ENCODE data around the gene PCDHGB2. TPM values are rescaled to one million over a fixed set of nuclear protein-coding genes. Genes with fewer than 3 reads are reported as not detected.
A peak's percentile ranks its signal among the peaks of the same experiment; 100 is the strongest.
"Not testable (repeated sequence)": the region's sequence is repeated elsewhere in the genome, so short reads cannot be mapped to it uniquely, and the experiment has no call there.

The PCDHGB2 gene
- total RNA-seq, 1 experiment from 2014 or later = 9.8 TPM

DNA sequence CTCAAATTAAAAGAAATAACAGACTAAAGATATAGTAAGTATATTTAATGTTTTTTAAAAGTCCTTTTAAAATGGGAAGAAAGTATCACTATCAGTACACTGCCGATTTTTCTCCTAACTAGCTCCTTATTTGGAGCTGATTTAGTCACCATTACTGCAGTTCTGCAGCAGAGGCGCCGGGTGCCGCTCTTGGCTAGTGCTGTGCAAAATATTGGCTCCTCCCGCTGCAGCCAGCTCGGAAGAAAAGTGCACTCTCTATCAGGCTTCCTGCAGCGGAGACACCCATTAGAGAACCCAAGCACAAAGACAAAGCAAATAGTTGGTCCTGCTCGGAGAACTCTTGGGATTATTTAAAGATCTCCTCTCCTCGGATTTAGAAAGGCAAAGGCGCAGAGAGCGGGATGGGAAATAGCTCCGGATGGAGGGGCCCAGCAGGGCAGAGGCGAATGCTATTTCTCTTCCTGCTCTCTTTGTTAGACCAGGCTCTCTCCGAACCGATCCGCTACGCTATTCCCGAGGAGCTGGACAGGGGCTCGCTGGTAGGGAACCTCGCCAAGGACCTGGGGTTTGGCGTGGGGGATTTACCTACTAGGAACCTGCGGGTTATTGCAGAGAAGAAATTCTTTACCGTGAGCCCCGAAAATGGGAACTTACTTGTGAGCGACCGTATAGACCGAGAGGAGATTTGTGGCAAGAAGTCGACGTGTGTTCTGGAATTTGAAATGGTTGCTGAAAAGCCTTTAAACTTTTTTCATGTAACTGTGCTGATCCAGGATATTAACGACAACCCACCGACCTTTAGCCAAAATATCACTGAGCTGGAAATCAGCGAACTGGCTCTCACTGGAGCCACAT lies 10.4 kb downstream of the PCDHGB2 start, which contains the start of gene PCDHGB3:
TSS of gene PCDHGB3 (plus strand) at position 249 of the 855 bp plus-strand sequence. CDS start at position 402, 153 bp downstream.
- Histone ChIP-seq H3K9ac (ENCODE audit: low read length) (peak within 1 kb of the TSS; percentile 72), H3K9me3 (ENCODE audit: low read length) (peaks cover 47% of the 10 kb centered on the region), H3K4me3 (ENCODE audit: low read length) (peak within 1 kb of the TSS; percentile 62), H3K79me2 (ENCODE audit: low read length) (peaks cover 51% of the 10 kb centered on the region), H3K4me2 (ENCODE audit: low read depth, low read length, poor library complexity, severe bottlenecking) (peak within 1 kb of the TSS; percentile 78), H3K4me1 (ENCODE audit: low read length) (peaks cover 26% of the 10 kb centered on the region), H3K27ac (ENCODE audit: low read length) (peak within 1 kb of the TSS; percentile 81), H3K36me3 (ENCODE audit: insufficient read depth, low read length) (peaks cover 47% of the 10 kb centered on the region), H3K9me2 (replicated peaks; ENCODE audit: insufficient read depth, low read length) (no peaks in the 10 kb centered on the region), H2AFZ (ENCODE audit: low read length) (peak within 1 kb of the TSS; percentile 31), H4K20me1 (ENCODE audit: insufficient read depth, low read depth, low read length) (no peaks in the 10 kb centered on the region), H3K27me3 (ENCODE audit: low read length) (no peaks in the 10 kb centered on the region)
- peak; percentile 95 for DNase-seq

DNA sequence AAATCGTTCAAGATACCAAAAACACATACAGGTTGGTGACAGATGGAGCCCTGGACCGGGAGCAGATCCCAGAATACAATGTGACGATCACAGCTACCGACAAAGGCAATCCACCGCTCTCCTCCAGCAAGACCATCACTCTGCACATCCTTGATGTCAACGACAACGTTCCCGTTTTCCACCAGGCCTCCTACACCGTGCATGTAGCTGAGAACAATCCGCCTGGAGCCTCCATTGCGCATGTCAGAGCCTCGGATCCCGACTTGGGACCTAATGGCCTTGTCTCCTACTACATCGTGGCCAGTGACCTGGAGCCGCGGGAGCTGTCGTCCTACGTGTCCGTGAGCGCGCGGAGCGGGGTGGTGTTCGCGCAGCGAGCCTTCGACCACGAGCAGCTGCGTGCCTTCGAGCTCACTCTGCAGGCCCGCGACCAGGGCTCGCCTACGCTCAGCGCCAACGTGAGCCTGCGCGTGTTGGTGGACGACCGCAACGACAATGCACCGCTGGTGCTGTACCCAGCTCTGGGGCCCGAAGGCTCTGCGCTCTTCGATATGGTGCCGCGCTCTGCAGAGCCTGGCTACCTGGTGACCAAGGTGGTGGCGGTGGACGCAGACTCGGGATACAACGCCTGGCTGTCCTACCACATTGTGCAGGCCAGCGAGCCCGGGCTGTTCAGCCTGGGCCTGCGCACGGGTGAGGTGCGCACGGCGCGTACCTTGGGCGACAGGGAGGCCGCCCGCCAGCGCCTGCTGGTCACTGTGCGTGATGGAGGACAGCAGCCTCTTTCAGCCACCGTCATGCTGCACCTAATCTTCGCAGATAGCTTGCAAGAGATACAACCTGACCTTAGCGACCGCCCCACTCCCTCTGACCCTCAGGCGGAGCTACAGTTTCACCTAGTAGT lies 12.0 kb downstream of the PCDHGB2 start:
- Histone ChIP-seq H4K20me1 (ENCODE audit: insufficient read depth, low read depth, low read length) (no peaks in the 10 kb centered on the region), H3K27me3 (ENCODE audit: low read length) (no peaks in the 10 kb centered on the region), H3K9ac (ENCODE audit: low read length) (no peak overlapping the region), H3K79me2 (ENCODE audit: low read length) (peaks cover 54% of the 10 kb centered on the region), H3K36me3 (ENCODE audit: insufficient read depth, low read length) (peaks cover 47% of the 10 kb centered on the region), H2AFZ (ENCODE audit: low read length) (no peak overlapping the region), H3K4me1 (ENCODE audit: low read length) (peaks cover 26% of the 10 kb centered on the region), H3K4me3 (ENCODE audit: low read length) (peak overlapping the region; percentile 17; the same call in 1 of the 2 replicates), H3K4me2 (ENCODE audit: low read depth, low read length, poor library complexity, severe bottlenecking) (no peak overlapping the region), H3K27ac (ENCODE audit: low read length) (no peak overlapping the region), H3K9me3 (ENCODE audit: low read length) (peaks cover 50% of the 10 kb centered on the region), H3K9me2 (replicated peaks; ENCODE audit: insufficient read depth, low read length) (no peaks in the 10 kb centered on the region)
- DNase-seq = no peak

DNA sequence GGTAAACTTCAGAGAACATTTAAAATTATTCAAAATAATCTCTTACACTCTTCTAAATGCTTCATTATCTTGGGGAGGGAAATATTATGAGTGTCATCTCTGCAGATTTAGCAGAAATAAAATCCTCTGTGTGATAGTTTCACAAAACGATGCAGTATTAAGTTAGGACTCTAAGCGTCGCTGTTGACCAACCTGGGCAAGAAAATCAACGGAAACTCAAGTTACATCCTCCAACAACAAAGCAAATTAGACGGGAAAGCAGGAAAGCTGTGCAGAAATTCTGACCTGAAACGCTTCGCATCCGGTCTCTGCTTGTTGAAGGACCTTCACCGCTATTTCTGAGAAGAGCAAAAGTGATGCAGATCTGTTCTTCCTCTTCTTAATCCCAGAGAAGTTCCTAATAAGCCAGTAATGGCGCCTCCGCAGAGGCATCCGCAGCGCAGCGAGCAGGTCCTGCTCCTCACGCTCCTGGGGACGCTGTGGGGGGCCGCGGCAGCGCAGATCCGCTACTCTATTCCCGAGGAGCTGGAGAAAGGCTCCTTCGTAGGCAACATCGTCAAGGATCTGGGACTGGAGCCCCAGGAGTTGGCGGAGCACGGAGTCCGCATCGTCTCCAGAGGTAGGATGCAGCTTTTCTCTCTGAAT lies 14.0 kb downstream of the PCDHGB2 start, which contains the start of gene PCDHGA6:
TSS of gene PCDHGA6 (plus strand) at position 219 of the 645 bp plus-strand sequence. CDS start at position 412, 193 bp downstream.
- peaks cover 59% of the 10 kb centered on the region for H3K9me3 ChIP-seq (ENCODE audit: low read length)
- H3K36me3 ChIP-seq (ENCODE audit: insufficient read depth, low read length) = peaks cover 59% of the 10 kb centered on the region
- H3K79me2 ChIP-seq (ENCODE audit: low read length) = peaks cover 65% of the 10 kb centered on the region
- no peaks in the 10 kb centered on the region for H3K27me3 ChIP-seq (ENCODE audit: low read length)
- H3K4me3 ChIP-seq (ENCODE audit: low read length) = 0 out of 2 replicates have a peak within 1 kb of the TSS, but pooled peaks have one; percentile 17
- no peaks in the 10 kb centered on the region for H4K20me1 ChIP-seq (ENCODE audit: insufficient read depth, low read depth, low read length)
- no peak within 1 kb of the TSS for H2AFZ ChIP-seq (ENCODE audit: low read length)
- H3K9me2 ChIP-seq (replicated peaks; ENCODE audit: insufficient read depth, low read length) = no peaks in the 10 kb centered on the region
- H3K9ac ChIP-seq (ENCODE audit: low read length) = no peak within 1 kb of the TSS
- no peak for DNase-seq
- no peak within 1 kb of the TSS for H3K27ac ChIP-seq (ENCODE audit: low read length)
- no peak within 1 kb of the TSS for H3K4me2 ChIP-seq (ENCODE audit: low read depth, low read length, poor library complexity, severe bottlenecking)
- peaks cover 18% of the 10 kb centered on the region for H3K4me1 ChIP-seq (ENCODE audit: low read length)

DNA sequence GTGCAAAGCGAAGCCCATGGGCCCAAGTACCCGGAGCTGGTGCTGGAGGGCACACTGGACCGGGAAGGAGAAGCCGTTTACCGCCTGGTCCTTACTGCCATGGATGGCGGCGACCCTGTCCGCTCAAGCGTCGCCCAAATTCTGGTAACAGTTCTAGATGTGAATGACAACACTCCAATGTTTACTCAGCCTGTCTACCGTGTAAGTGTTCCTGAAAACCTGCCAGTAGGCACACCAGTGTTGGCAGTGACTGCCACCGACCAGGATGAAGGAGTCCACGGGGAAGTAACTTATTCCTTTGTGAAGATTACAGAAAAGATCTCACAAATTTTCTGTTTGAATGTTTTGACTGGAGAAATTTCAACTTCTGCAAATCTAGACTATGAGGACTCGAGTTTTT lies 14.8 kb downstream of the PCDHGB2 start:
- Histone ChIP-seq H3K79me2 (ENCODE audit: low read length) (peaks cover 72% of the 10 kb centered on the region), H3K27ac (ENCODE audit: low read length) (no peak overlapping the region), H3K4me3 (ENCODE audit: low read length) (no peak overlapping the region), H2AFZ (ENCODE audit: low read length) (no peak overlapping the region), H3K9me2 (replicated peaks; ENCODE audit: insufficient read depth, low read length) (no peaks in the 10 kb centered on the region), H3K4me2 (ENCODE audit: low read depth, low read length, poor library complexity, severe bottlenecking) (no peak overlapping the region), H3K9me3 (ENCODE audit: low read length) (peaks cover 61% of the 10 kb centered on the region), H3K27me3 (ENCODE audit: low read length) (no peaks in the 10 kb centered on the region), H4K20me1 (ENCODE audit: insufficient read depth, low read depth, low read length) (no peaks in the 10 kb centered on the region), H3K4me1 (ENCODE audit: low read length) (peaks cover 10% of the 10 kb centered on the region), H3K9ac (ENCODE audit: low read length) (no peak overlapping the region), H3K36me3 (ENCODE audit: insufficient read depth, low read length) (peaks cover 67% of the 10 kb centered on the region)
- no peak for DNase-seq

DNA sequence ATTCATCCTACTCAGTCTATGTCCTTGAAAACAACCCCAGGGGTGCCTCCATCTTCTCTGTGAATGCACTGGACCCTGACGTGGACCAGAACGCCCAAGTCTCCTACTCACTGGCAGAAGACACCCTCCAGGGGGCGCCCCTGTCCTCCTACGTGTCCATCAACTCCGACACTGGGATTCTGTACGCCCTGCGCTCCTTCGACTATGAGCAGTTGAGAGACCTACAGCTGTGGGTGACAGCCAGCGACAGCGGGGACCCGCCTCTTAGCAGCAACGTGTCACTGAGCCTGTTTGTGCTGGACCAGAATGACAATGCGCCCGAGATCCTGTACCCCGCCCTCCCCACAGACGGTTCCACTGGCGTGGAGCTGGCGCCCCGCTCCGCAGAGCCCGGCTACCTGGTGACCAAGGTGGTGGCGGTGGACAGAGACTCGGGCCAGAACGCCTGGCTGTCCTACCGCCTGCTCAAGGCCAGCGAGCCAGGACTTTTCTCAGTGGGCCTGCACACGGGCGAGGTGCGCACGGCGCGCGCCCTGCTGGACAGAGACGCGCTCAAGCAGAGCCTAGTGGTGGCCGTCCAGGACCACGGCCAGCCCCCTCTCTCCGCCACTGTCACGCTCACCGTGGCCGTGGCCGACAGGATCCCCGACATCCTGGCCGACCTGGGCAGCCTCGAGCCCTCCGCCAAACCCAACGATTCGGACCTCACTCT lies 15.8 kb downstream of the PCDHGB2 start:
- H2AFZ ChIP-seq (ENCODE audit: low read length); H3K27ac ChIP-seq (ENCODE audit: low read length); H3K4me2 ChIP-seq (ENCODE audit: low read depth, low read length, poor library complexity, severe bottlenecking); H3K4me3 ChIP-seq (ENCODE audit: low read length); H3K27me3 ChIP-seq (ENCODE audit: low read length); H3K9ac ChIP-seq (ENCODE audit: low read length); H4K20me1 ChIP-seq (ENCODE audit: insufficient read depth, low read depth, low read length); DNase-seq; H3K9me2 ChIP-seq (replicated peaks; ENCODE audit: insufficient read depth, low read length); H3K4me1 ChIP-seq (ENCODE audit: low read length): not testable (repeated sequence)
- Histone ChIP-seq H3K79me2 (ENCODE audit: low read length) (peaks cover 71% of the 10 kb centered on the region), H3K36me3 (ENCODE audit: insufficient read depth, low read length) (peaks cover 71% of the 10 kb centered on the region), H3K9me3 (ENCODE audit: low read length) (peaks cover 68% of the 10 kb centered on the region)

GRCh38 chr5:141382469-141383294 lies 22.9 kb downstream of the PCDHGB2 start, which contains the start of gene PCDHGA7:
TSS of gene PCDHGA7 (plus strand) at chr5:141382742. CDS start at chr5:141382900, 158 bp downstream.
- Histone ChIP-seq H3K27ac (ENCODE audit: low read length) (no peak within 1 kb of the TSS), H3K4me3 (ENCODE audit: low read length) (peak within 1 kb of the TSS; percentile 18; the same call in 1 of the 2 replicates), H3K9me3 (ENCODE audit: low read length) (peaks cover 39% of the 10 kb centered on the region), H3K4me2 (ENCODE audit: low read depth, low read length, poor library complexity, severe bottlenecking) (no peak within 1 kb of the TSS), H3K36me3 (ENCODE audit: insufficient read depth, low read length) (peaks cover 63% of the 10 kb centered on the region), H4K20me1 (ENCODE audit: insufficient read depth, low read depth, low read length) (no peaks in the 10 kb centered on the region), H3K9ac (ENCODE audit: low read length) (no peak within 1 kb of the TSS), H3K27me3 (ENCODE audit: low read length) (no peaks in the 10 kb centered on the region), H3K79me2 (ENCODE audit: low read length) (peaks cover 37% of the 10 kb centered on the region), H2AFZ (ENCODE audit: low read length) (no peak within 1 kb of the TSS), H3K4me1 (ENCODE audit: low read length) (no peaks in the 10 kb centered on the region), H3K9me2 (replicated peaks; ENCODE audit: insufficient read depth, low read length) (no peaks in the 10 kb centered on the region)
- no peak for DNase-seq

- Histone ChIP-seq H3K4me3 (ENCODE audit: low read length) (peak overlapping the region; percentile 18; the same call in 1 of the 2 replicates), H3K9me3 (ENCODE audit: low read length) (peaks cover 40% of the 10 kb centered on the region), H3K36me3 (ENCODE audit: insufficient read depth, low read length) (peaks cover 62% of the 10 kb centered on the region), H4K20me1 (ENCODE audit: insufficient read depth, low read depth, low read length) (no peaks in the 10 kb centered on the region), H3K9me2 (replicated peaks; ENCODE audit: insufficient read depth, low read length) (no peaks in the 10 kb centered on the region), H3K4me2 (ENCODE audit: low read depth, low read length, poor library complexity, severe bottlenecking) (no peak overlapping the region), H3K79me2 (ENCODE audit: low read length) (peaks cover 33% of the 10 kb centered on the region), H3K27me3 (ENCODE audit: low read length) (no peaks in the 10 kb centered on the region), H3K4me1 (ENCODE audit: low read length) (no peaks in the 10 kb centered on the region), H2AFZ (ENCODE audit: low read length) (no peak overlapping the region), H3K27ac (ENCODE audit: low read length) (no peak overlapping the region), H3K9ac (ENCODE audit: low read length) (no peak overlapping the region)
- DNase-seq = no peak
Observed at GRCh38 chr5:141383345-141383744, 23.6 kb downstream of the PCDHGB2 start.

Data from Karpas-422 (cell line).